Breast epithelium (tissue), 4 donors: ENCODE measurements around the gene CACNA2D3. TPM values are rescaled to one million over a fixed set of nuclear protein-coding genes. Genes with fewer than 3 reads are reported as not detected.

Source experiments
- DNase-seq, 2 donors: peaks; one replicate each; pipeline ENCODE4 v3.0.0-alpha.2; 2019; ENCODE audit warnings: low spot score in 2 of 2
- H3K27ac ChIP-seq, 2 donors: fragments of 200-600 bp; sonication (generic) in 1 of 2; one replicate each; pipeline ENCODE4 v1.5.1; 2016 to 2019; ENCODE audit warnings: mild to moderate bottlenecking in 1 of 2
- H3K27me3 ChIP-seq, 2 donors: fragments of 200-600 bp; sonication (generic) in 1 of 2; one replicate each; pipeline versions ENCODE4 v1.5.1 to v1.6.0; 2017 to 2019; ENCODE audit warnings: control low read depth in 1 of 2, mild to moderate bottlenecking in 1 of 2
- H3K36me3 ChIP-seq: fragments of 200-600 bp; one replicate; pipeline ENCODE4 v1.5.1; 2019
- H3K4me1 ChIP-seq, 2 donors: fragments of 200-600 bp; sonication (generic); one replicate each; pipeline ENCODE4 v1.5.1; 2016 to 2019; ENCODE audit warnings: control low read depth in 1 of 2
- H3K4me3 ChIP-seq, 3 donors: fragments of 200-600 bp; sonication (generic); 1 replicate in 2 of 3; 2 replicates in 1 of 3; pipeline ENCODE4 v1.5.1; 2016 to 2019; ENCODE audit warnings: mild to moderate bottlenecking in 3 of 3, moderate library complexity in 2 of 3
- H3K9me3 ChIP-seq, 2 donors: fragments of 200-600 bp; sonication (generic) in 1 of 2; one replicate each; pipeline ENCODE4 v1.5.1; 2016 to 2019; ENCODE audit warnings: control low read depth in 1 of 2
- POLR2A ChIP-seq: fragments of 450-650 bp; IDR thresholded peaks from one replicate; pipeline ENCODE4 v1.6.1; 2016; ENCODE audit warnings: antibody characterized with exemption, mild to moderate bottlenecking, moderate library complexity
- POLR2AphosphoS5 ChIP-seq, 3 donors: sonication (generic); formaldehyde crosslinking; IDR thresholded peaks; one replicate each; pipeline ENCODE4 v1.6.1; 2017; ENCODE audit warnings: antibody characterized with exemption in 3 of 3
- intact Hi-C: fragments of 100-400 bp; cut with DNase I; formaldehyde crosslinking; loops from one replicate; pipeline ENCODE4 v1.15.1; 2023; ENCODE audit warnings: low total_unique reads
- total RNA-seq, 3 donors: library from RNA; depleted of rRNA; stranded (reverse); fragments of >200 nt; gene quantifications; one replicate each; pipeline ENCODE4 v1.1.0, GENCODE V29; 2016
- TF ChIP-seq, protein P1 (sequence below), 3 donors: fragments of 450-650 bp; IDR thresholded peaks; one replicate each; pipeline ENCODE4 v1.5.1; 2016 to 2017; ENCODE audit warnings: antibody characterized with exemption in 3 of 3, mild to moderate bottlenecking in 3 of 3, moderate library complexity in 3 of 3

CACNA2D3 gene
- total RNA-seq, 3 donors from 2014 or later = 0.59 to 3.4 (median 2.3) TPM

DNA sequence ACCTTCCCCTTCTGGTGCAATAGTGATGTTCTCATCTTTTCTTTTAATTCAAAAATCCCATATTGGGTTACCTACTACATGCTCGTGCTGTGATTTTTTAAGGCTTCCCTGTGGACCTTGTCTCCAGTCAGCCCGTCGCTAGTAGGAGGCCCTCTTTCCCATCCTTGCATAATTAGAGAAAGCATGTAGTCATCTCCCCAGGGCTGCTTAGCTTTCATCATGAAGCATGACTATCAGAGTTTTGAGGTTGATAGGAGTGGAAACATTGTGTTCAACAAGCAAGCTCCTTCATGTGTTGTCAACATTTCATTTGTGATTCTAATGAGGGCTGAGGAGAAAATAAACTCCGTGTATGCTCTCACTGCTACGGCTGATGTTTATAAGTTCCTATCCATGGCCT is 814.2 kb downstream of the CACNA2D3 start:
- H3K4me1 ChIP-seq = no peaks in the 10 kb centered on the region
- TF ChIP-seq POLR2A (no peak), POLR2AphosphoS5 (IDR thresholded peaks at IDR 0.05) (no peak)
- TF ChIP-seq, protein P1, sequence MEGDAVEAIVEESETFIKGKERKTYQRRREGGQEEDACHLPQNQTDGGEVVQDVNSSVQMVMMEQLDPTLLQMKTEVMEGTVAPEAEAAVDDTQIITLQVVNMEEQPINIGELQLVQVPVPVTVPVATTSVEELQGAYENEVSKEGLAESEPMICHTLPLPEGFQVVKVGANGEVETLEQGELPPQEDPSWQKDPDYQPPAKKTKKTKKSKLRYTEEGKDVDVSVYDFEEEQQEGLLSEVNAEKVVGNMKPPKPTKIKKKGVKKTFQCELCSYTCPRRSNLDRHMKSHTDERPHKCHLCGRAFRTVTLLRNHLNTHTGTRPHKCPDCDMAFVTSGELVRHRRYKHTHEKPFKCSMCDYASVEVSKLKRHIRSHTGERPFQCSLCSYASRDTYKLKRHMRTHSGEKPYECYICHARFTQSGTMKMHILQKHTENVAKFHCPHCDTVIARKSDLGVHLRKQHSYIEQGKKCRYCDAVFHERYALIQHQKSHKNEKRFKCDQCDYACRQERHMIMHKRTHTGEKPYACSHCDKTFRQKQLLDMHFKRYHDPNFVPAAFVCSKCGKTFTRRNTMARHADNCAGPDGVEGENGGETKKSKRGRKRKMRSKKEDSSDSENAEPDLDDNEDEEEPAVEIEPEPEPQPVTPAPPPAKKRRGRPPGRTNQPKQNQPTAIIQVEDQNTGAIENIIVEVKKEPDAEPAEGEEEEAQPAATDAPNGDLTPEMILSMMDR (IDR thresholded peaks at IDR 0.05) = no peak
- no peaks in the 10 kb centered on the region for H3K9me3 ChIP-seq
- H3K27ac ChIP-seq = no peak overlapping the region
- no peak overlapping the region for H3K4me3 ChIP-seq
- no peaks in the 10 kb centered on the region for H3K36me3 ChIP-seq
- intact Hi-C loops = no loop called here
- H3K27me3 ChIP-seq = no peaks in the 10 kb centered on the region
- DNase-seq = no peak

- intact Hi-C loops = no loop called here
- no peak for TF ChIP-seq POLR2A
- no peak for TF ChIP-seq POLR2AphosphoS5 (IDR thresholded peaks at IDR 0.05)
- TF ChIP-seq, protein P1 (IDR thresholded peaks at IDR 0.05) = no peak
- no peak for DNase-seq
- Histone ChIP-seq H3K27me3 (no peaks in the 10 kb centered on the region), H3K4me3 (no peak overlapping the region), H3K4me1 (no peaks in the 10 kb centered on the region), H3K36me3 (no peaks in the 10 kb centered on the region), H3K27ac (no peak overlapping the region), H3K9me3 (no peaks in the 10 kb centered on the region)
Observed at GRCh38 chr3:54939557-54940300, 817.4 kb downstream of the CACNA2D3 start.

DNA sequence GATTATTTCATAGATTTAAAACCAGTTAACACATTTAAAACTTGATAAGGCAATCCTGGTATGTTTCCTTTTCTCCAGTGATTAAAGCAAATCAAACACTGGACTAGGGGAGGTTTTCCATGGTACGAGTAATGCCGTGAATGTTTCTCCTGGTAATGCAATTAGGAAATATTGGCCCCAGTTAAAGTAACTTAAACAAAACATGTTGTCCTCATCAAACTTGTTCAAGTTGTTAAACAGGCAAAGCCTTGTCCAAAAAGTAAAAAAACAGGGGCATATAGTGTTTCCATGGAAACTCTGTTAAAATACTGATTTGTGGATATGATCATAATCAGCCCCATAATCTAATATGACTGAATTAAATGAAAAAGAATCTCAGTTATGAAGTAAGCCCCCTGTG is 818.6 kb downstream of the CACNA2D3 start:
- TF ChIP-seq POLR2A (no peak), POLR2AphosphoS5 (IDR thresholded peaks at IDR 0.05) (no peak)
- TF ChIP-seq, protein P1 (IDR thresholded peaks at IDR 0.05) = no peak
- Histone ChIP-seq H3K27me3 (peaks cover 0 to 3% of the 10 kb centered on the region in 2 donors), H3K36me3 (no peaks in the 10 kb centered on the region), H3K4me3 (no peak overlapping the region), H3K9me3 (no peaks in the 10 kb centered on the region), H3K27ac (no peak overlapping the region), H3K4me1 (no peaks in the 10 kb centered on the region)
- intact Hi-C loops = no loop called here
- no peak for DNase-seq

- no peak for TF ChIP-seq POLR2AphosphoS5 (IDR thresholded peaks at IDR 0.05)
- TF ChIP-seq, protein P1 (IDR thresholded peaks at IDR 0.05) = no peak
- no peak for TF ChIP-seq POLR2A
- Histone ChIP-seq H3K4me1 (no peaks in the 10 kb centered on the region), H3K27ac (no peak overlapping the region), H3K4me3 (no peak overlapping the region), H3K9me3 (no peaks in the 10 kb centered on the region), H3K27me3 (peaks cover 0 to 3% of the 10 kb centered on the region in 2 donors), H3K36me3 (no peaks in the 10 kb centered on the region)
- DNase-seq = no peak
- intact Hi-C loops = no loop called here
Observed at GRCh38 chr3:54941690-54942362, 819.5 kb downstream of the CACNA2D3 start.

DNA sequence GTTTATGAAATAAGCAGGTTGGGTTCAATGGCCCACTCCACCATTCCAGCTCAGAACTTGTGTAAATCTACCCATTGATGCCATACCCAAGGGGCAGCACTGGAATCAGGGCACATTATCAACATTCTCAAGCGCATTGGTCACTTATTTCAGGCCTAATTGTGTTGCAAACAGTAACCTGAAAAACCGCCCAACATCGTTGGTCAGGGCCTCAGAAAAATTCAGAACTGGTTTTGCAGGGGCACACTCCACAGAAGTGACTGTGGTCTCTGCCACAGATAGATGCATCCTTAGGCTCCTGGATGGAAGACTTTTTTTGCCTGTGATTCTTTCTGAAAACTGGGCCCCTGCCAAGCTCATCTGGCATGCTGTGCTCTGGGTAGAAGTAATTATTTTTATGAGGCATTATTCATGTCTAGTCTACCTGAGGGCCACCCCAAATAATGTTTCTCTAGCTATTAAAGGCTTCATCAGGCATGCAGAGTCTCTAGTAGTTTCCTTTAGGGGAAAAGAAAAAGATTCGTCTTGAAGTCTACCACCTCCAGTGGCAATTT is 827.2 kb downstream of the CACNA2D3 start:
- H3K36me3 ChIP-seq = no peaks in the 10 kb centered on the region
- no peak overlapping the region for H3K4me3 ChIP-seq
- no peaks in the 10 kb centered on the region for H3K9me3 ChIP-seq
- no peak overlapping the region for H3K27ac ChIP-seq
- peaks cover 0 to 3% of the 10 kb centered on the region in 2 donors for H3K27me3 ChIP-seq
- H3K4me1 ChIP-seq = no peaks in the 10 kb centered on the region
- intact Hi-C loops = loop anchor here (10.0 kb wide), 1 partner anchor 945 kb away; no protein-coding TSS in a partner anchor
- TF ChIP-seq POLR2AphosphoS5 (IDR thresholded peaks at IDR 0.05) (no peak), POLR2A (no peak)
- TF ChIP-seq, protein P1 (IDR thresholded peaks at IDR 0.05) = no peak
- DNase-seq = no peak
